Fibroblast of lung (primary cell): ENCODE results near the gene PROCA1. TPM values are rescaled to one million over a fixed set of nuclear protein-coding genes. Genes with fewer than 3 reads are reported as not detected.

Experiments used
- DNase-seq, 2 donors: peaks; one replicate each; pipeline versions ENCODE4 v3.0.0 to v3.0.0-alpha.2; 2010; ENCODE audit warnings: low read depth in 2 of 2
- H2AFZ ChIP-seq: 2 replicates; pipeline ENCODE4 v1.5.1; 2012; ENCODE audit warnings: low read length, control low read depth, inconsistent platforms
- H3K27ac ChIP-seq: 2 replicates; pipeline ENCODE4 v1.5.1; 2011; ENCODE audit warnings: low read length, control low read depth; ENCODE audit not compliant: insufficient read depth
- H3K27me3 ChIP-seq: 2 replicates; pipeline ENCODE4 v1.5.1; 2011; ENCODE audit warnings: mild to moderate bottlenecking, low read length; ENCODE audit not compliant: control insufficient read depth, insufficient read depth
- H3K36me3 ChIP-seq: 2 replicates; pipeline ENCODE4 v1.5.1; 2011; ENCODE audit warnings: low read length; ENCODE audit not compliant: control insufficient read depth, insufficient read depth
- H3K4me1 ChIP-seq: 2 replicates; pipeline ENCODE4 v1.5.1; 2011; ENCODE audit warnings: low read length; ENCODE audit not compliant: control insufficient read depth, insufficient read depth; ENCODE audit errors: extremely low read depth
- H3K4me2 ChIP-seq: 2 replicates; pipeline ENCODE4 v1.5.1; 2011; ENCODE audit warnings: low read length, control low read depth; ENCODE audit not compliant: insufficient read depth; ENCODE audit errors: extremely low read depth
- H3K4me3 ChIP-seq, 4 experiments: fragments of 200-600 bp in 1 of 4; sonication (generic) in 1 of 4; replicated peaks in 1 of 4; 2 replicates each; pipeline ENCODE4 v1.5.1; 2011 to 2016; ENCODE audit warnings: low read length in 4 of 4, low read depth in 3 of 4, mild to moderate bottlenecking in 3 of 4, control low read depth in 2 of 4, inconsistent platforms in 1 of 4, mixed read lengths in 1 of 4; ENCODE audit not compliant: insufficient read depth in 1 of 4; ENCODE audit errors: control extremely low read depth in 1 of 4
- H3K79me2 ChIP-seq: 2 replicates; pipeline ENCODE4 v1.5.1; 2012; ENCODE audit warnings: mild to moderate bottlenecking, low read length, inconsistent platforms; ENCODE audit not compliant: control insufficient read depth, insufficient read depth
- H3K9ac ChIP-seq: 2 replicates; pipeline ENCODE4 v1.5.1; 2011; ENCODE audit warnings: mild to moderate bottlenecking, low read length, control low read depth; ENCODE audit not compliant: insufficient read depth
- H3K9me3 ChIP-seq: 2 replicates; pipeline ENCODE4 v1.5.1; 2012; ENCODE audit warnings: low read depth, low read length; ENCODE audit not compliant: control insufficient read depth, insufficient read depth
- H4K20me1 ChIP-seq: 2 replicates; pipeline ENCODE4 v1.5.1; 2011; ENCODE audit warnings: low read length; ENCODE audit not compliant: control insufficient read depth, insufficient read depth; ENCODE audit errors: extremely low read depth
- EZH2 ChIP-seq: IDR thresholded peaks from 2 replicates; pipeline ENCODE4 v1.5.1; 2012; ENCODE audit warnings: low read length, control low read depth, mild to moderate bottlenecking; ENCODE audit errors: missing control alignments
- polyA plus RNA-seq, 2 donors: library from polyadenylated mRNA; depleted of rRNA in 1 of 2; stranded (reverse) in 1 of 2; unstranded in 1 of 2; fragments of >200 nt; gene quantifications; 2 replicates each; pipeline ENCODE4 v1.2.1, GENCODE V29; 2011 to 2012; ENCODE audit warnings: missing spikeins in 1 of 2
- total RNA-seq: library from RNA; depleted of rRNA; stranded (reverse); fragments of >200 nt; gene quantifications from 2 replicates; pipeline ENCODE4 v1.2.1, GENCODE V29; 2014
- TF ChIP-seq, protein P1 (sequence below), 2 donors: IDR thresholded peaks in 1 of 2; conservative IDR thresholded peaks in 1 of 2; 1 replicate in 1 of 2; 2 replicates in 1 of 2; pipeline ENCODE4 v1.5.1; 2011 to 2012; ENCODE audit warnings: low read length in 2 of 2, control low read depth in 1 of 2, inconsistent platforms in 1 of 2, low read depth in 1 of 2, mild to moderate bottlenecking in 1 of 2

Gene PROCA1
- total and polyA plus RNA-seq, 2 donors (not counting 1 experiment from before 2014, with no cell fraction given): 0.85 to 2.6 TPM

DNA sequence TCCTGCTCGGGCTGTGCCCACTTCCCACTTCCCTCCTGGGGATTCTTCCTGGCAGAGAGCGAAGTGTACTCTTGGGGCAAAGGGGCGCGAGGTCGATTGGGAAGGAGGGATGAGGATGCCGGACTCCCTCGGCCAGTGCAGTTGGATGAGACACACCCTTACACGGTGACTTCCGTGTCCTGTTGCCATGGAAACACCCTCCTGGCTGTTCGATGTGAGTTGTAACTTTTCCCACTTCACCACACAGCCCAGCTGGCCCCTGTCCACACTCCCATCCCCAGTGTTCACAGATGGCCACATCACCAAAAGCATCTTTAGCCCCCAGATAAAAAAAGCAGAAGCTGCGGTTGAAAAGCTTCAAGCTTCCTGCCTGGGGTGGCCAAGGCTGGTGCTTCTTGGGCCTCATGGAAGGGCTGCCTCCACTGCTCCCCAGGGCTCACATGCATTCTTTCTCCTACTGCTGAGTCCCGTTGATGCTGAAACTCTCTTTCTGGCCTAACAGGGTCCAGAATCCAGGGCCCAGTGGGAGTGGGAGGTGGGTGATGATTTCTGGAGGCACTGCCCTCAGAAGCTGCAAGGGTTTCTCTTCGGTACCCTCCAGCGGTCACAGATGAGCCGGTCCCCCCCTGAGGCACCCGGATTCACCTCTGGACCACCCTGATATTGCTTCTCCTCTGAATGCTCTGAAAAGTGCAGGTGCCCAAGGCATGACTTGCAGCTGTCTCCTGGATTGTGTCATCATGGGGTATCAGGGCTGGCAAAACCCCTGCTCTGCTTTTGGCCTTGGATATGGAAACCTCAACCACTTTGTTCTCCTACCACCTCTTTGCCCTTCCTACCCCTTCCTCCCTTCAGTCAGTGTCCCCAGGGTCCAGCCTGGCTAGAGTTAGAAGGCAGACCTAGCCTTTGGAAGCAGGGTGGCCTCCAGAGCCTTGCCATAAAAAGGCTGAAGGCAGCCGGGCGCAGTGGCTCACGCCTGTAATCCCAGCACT lies 30.0 kb upstream of the PROCA1 start:
- no peak for DNase-seq
- Histone ChIP-seq H3K4me1 (peaks cover 9% of the 10 kb centered on the region), H3K9me3 (no peaks in the 10 kb centered on the region), H2AFZ (no peak overlapping the region), H3K4me3 (no peak overlapping the region), H3K27me3 (no peaks in the 10 kb centered on the region), H3K4me2 (no peak overlapping the region), H3K9ac (no peak overlapping the region), H3K79me2 (peaks cover 24% of the 10 kb centered on the region), H3K27ac (no peak overlapping the region), H4K20me1 (no peaks in the 10 kb centered on the region), H3K36me3 (no peaks in the 10 kb centered on the region)
- no peak for TF ChIP-seq EZH2
- TF ChIP-seq, protein P1, sequence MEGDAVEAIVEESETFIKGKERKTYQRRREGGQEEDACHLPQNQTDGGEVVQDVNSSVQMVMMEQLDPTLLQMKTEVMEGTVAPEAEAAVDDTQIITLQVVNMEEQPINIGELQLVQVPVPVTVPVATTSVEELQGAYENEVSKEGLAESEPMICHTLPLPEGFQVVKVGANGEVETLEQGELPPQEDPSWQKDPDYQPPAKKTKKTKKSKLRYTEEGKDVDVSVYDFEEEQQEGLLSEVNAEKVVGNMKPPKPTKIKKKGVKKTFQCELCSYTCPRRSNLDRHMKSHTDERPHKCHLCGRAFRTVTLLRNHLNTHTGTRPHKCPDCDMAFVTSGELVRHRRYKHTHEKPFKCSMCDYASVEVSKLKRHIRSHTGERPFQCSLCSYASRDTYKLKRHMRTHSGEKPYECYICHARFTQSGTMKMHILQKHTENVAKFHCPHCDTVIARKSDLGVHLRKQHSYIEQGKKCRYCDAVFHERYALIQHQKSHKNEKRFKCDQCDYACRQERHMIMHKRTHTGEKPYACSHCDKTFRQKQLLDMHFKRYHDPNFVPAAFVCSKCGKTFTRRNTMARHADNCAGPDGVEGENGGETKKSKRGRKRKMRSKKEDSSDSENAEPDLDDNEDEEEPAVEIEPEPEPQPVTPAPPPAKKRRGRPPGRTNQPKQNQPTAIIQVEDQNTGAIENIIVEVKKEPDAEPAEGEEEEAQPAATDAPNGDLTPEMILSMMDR (conservative IDR thresholded peaks at IDR 0.05 in 1 of 2, IDR thresholded peaks at IDR 0.05 in 1 of 2; ENCODE audit: low read depth in 1 of 2, low read length in 2 of 2): no peak

DNA sequence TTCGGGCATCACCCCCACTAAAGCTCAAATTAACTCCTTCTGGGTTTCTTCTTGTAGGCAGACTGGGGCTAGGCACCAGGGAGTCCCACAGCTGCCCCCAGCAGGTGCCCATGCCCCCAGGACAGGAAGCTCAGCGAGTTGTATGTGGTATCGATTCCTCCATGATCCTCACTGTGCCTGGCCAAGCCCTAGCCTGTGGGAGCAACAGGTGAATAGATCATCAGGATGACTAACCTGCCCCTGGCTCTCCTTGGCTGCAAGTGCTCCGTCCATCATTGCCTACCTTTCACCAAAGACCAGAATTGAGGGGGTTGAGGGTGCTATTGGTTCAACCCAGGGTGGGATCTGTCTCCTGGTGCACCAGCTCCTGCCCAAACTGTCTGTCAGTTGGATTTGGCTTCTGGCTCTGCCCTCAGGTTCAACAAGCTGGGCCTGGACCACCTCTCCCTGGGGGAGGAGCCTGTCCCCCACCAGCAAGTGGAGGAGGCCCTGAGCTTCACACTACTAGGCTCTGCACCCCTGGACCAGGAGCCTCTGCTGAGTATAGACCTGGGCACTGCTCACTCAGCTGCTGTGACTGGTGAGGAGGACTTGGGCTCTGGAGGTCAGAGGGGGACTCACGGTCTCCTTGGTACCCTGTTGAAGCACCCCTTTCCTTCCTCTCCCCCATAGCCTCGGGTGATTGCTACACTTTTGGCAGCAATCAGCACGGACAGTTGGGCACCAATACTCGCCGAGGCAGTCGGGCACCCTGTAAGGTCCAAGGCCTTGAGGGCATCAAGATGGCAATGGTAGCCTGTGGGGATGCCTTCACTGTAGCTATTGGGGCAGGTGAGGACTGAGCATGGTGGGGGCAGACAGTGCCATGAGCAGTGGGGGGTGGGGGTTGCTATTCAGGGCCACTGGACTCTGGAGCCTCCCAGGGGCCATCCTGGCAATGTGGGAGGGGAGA lies 29.0 kb upstream of the PROCA1 start:
- H3K9ac ChIP-seq: no peak overlapping the region

More for the DNA sequence above, 29.0 kb upstream of the PROCA1 start:
- Histone ChIP-seq H3K79me2 (peaks cover 15% of the 10 kb centered on the region), H3K27ac (no peak overlapping the region), H2AFZ (no peak overlapping the region), H3K4me2 (no peak overlapping the region), H3K4me1 (peaks cover 2% of the 10 kb centered on the region), H3K27me3 (no peaks in the 10 kb centered on the region), H3K36me3 (no peaks in the 10 kb centered on the region), H4K20me1 (no peaks in the 10 kb centered on the region), H3K4me3 (no peak overlapping the region), H3K9me3 (no peaks in the 10 kb centered on the region)
- TF ChIP-seq, protein P1 (conservative IDR thresholded peaks at IDR 0.05 in 1 of 2, IDR thresholded peaks at IDR 0.05 in 1 of 2; ENCODE audit: low read depth in 1 of 2, low read length in 2 of 2): no peak
- TF ChIP-seq EZH2: no peak
- DNase-seq: no peak
